ENCODE data around the gene TMA7B.

GRCh38 chr22:39979458-39979857, 19.3 kb downstream of the TMA7B start:
- TF ChIP-seq POLR2AphosphoS5 (IDR thresholded peaks at IDR 0.05) (no peak), CTCF (IDR thresholded peaks at IDR 0.05) (no peak)
